HG03196 (cell line): ENCODE data around the gene ARHGAP8.

ENCODE experiments used
- ATAC-seq: cut with Tn5 transposase; IDR thresholded peaks from one replicate; pipeline ENCODE4 v1.9.1; 2021; ENCODE audit not compliant: unreplicated experiment

Gene ARHGAP8

GRCh38 chr22:44724859-44725258 lies 27.5 kb upstream of the ARHGAP8 start:
- ATAC-seq, result no peak

DNA sequence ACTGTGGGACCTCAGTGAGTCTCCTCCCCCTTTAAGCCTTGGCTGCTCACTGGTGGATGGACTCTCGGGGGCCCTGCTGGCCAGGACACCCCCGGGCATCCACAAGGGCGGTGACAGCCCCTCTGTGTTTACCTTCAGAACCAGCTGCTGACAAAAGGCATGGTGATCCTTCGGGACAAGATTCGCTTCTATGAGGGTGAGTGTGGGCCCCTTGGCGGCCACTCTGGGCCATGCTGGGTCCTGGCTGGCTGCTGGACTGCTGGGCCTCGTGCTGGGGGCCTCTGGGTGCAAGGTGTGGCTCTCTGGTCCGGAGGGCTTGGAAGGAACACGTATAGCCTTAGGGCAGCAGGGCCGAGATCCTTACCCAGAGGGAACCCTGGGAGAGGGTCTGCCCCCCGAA lies 25.9 kb upstream of the ARHGAP8 start:
- ATAC-seq, result no peak

GRCh38 chr22:44727148-44727547 lies 25.2 kb upstream of the ARHGAP8 start:
- no peak for ATAC-seq

DNA sequence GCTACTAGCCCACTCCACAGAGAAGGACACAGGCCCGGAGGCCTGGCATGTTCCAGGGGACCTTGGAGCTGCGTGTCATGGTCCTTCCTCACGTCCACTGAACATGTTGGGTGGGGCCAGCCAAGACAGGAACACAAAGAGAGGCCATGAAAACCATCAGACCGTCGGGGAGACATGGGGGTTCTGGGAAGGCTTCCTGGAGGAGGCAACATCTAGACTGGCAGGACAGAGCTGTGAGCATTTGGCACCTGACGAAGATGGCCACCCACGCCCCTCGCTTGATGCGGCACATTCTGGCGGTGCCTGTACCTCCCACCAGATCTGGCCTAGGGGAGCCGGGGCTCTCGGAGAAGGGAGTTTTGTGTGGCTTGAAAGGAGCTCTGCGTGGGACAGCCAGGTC lies 24.7 kb upstream of the ARHGAP8 start:
- ATAC-seq, result no peak

DNA sequence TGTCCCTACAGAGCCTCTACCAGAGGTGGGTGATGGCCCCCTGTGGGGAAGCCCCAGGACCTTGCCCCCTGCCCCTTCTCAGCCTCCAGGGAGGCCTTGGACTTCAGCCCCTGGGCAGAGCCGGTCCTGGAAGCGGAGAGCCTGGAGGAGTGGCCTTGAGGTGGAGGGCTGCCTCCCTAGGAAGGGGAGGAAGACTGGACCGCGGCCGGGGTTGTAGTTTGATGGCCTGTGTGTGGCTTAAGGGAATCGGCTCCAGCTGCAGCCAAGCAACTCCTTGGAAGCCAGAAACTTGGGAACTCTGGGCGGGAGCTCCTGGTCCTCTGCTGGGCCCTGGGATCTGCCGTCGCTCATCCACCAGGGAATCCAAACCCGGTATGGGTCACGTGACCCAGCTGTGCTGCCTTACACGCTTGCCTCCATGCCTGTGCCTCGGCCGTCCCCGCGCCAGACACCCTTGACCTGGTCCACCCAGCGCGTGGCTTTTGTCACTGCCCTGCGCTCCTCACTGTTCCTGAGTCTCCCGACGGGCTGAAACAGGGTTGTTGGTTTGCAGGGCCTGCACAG lies 23.5 kb upstream of the ARHGAP8 start:
- no peak for ATAC-seq

GRCh38 chr22:44729391-44730021 lies 22.9 kb upstream of the ARHGAP8 start:
- no peak for ATAC-seq

DNA sequence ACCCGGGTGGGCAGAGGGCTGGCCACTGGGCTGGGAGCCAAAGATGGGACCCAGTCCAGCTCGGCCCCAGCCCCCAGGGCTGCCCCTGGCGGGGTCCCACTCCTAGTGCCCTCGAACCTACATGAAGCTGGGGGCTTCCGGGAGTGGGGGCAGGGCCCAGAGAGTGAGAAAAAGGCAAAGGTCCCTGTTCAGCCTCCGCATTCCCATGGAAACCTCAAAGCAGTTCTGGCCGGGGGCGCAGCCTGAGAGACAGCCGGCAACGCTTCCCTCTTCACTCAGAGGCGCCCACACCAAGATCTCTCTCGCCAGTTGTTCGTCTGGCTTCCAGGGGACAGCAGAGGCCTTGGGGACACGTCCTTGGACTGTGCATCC lies 22.4 kb upstream of the ARHGAP8 start:
- ATAC-seq, result no peak

GRCh38 chr22:44730490-44731356 lies 21.7 kb upstream of the ARHGAP8 start:
- no peak for ATAC-seq

DNA sequence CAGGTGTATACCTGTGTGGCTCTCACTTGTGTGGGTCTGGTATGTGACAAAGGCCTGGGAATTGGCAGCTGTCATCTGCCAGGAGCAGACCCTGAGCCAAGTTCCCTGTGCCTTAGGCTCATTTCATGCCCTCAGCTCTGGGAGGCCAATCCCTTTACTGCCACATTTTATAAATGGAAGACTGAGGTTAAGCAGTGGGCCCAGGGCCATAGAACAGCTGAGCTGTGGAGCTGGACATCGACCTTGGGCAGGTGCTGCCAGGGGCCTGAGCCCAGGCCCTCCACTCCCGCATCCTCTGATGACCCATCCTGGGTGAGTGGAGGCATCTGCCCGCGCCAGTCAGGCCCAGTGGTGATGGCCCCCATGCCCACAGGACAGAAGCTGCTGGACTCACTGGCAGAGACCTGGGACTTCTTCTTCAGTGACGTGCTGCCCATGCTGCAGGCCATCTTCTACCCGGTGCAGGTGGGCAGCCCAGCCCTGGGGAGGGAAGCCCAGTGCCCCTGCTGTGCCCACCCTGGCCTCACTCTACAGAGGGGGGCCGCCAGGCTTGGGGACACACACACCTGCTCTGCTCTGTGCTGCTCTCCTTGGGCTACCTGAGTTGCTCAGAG lies 20.9 kb upstream of the ARHGAP8 start:
- ATAC-seq, result no peak

- ATAC-seq, result no peak
These were observed 20.3 kb upstream of the ARHGAP8 start for GRCh38 chr22:44732017-44732561.

DNA sequence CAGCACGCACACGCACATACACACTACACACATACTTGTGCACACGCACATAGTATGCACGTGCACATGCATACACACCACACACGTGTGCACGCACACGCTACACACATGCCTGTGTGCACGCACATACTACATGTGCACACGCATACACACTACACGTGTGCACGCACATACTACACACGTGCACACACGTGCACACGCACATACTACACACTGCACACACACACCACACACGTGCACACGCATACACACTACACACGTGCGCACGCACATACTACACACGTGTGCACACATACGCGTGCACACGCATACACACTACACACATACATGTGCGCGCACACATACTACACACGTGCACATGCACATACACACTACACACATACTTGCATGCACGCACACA lies 19.7 kb upstream of the ARHGAP8 start:
- no peak for ATAC-seq

DNA sequence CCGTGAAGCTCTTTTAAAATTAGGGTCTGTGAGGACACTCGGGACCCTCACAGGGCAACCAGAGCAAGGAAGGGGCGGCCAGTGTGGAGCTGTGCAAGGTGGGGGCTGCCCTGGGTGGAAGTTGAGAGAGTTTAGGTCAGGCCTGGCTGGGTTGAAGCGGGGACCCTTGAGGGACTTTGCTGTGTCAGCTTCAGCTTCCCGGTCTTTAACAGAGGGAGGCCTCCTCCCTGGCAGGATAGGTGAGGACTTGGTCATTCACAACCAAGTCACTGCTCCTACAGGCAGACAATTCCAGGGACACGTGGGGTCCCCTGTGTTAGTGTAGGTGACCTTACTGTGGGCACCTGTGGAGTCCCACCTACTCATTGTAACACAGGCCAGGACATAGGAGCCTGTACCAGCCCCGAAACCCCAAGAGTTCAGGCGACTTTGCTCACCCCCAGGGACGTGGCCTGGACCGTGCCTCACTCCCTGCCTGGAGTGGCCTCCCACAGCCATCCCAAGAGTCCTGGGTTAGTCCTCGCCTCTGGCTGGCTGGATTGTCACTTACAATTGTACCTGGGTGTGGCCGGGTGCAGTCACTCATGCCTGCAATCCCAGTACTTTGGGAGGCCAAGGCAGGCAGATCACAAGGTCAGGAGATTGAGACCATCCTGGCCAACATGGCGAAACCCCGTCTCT lies 18.8 kb upstream of the ARHGAP8 start:
- ATAC-seq, result no peak

- ATAC-seq, result no peak
These were observed 18.1 kb upstream of the ARHGAP8 start for GRCh38 chr22:44734278-44734677.

GRCh38 chr22:44734801-44735517 lies 17.4 kb upstream of the ARHGAP8 start:
- ATAC-seq, result no peak

GRCh38 chr22:44735518-44736428 lies 16.6 kb upstream of the ARHGAP8 start:
- ATAC-seq, result no peak

DNA sequence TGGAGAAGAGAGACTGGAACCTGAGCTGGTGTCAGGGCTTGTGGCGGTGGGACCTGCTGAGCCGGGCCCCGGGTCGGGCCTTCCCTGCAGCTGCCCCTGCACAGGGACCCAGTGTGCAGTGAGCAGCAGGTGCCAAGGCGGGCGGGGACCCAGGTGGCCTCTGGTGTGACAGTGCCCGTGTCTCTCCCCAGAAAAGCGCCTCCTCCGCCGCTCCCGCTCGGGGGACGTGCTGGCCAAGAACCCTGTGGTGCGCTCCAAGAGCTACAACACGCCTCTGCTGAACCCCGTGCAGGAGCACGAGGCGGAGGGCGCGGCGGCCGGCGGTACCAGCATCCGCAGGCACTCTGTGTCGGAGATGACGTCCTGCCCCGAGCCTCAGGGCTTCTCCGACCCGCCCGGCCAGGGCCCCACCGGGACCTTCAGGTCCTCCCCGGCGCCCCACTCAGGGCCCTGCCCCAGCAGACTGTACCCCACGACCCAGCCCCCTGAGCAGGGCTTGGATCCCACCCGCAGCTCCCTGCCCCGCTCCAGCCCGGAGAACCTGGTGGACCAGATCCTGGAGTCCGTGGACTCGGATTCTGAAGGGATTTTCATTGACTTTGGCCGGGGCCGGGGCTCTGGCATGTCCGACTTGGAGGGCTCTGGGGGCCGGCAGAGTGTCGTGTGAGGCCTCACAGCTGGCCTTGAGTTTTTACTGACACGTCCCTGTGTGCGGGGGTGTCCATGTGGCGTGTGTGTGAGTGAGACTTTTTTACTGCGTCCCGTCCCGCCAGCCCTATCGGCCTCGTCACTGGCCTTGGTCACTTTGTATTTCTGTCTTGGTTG lies 15.6 kb upstream of the ARHGAP8 start:
- no peak for ATAC-seq

- no peak for ATAC-seq
These were observed 14.7 kb upstream of the ARHGAP8 start for GRCh38 chr22:44737406-44738346.
